OCI-LY7 (cell line): ENCODE results near the gene PYGB.

Source experiments
- CTCF ChIP-seq: fragments of 200-600 bp; sonication (generic); conservative IDR thresholded peaks from 2 replicates; pipeline ENCODE4 v1.5.1; 2014; ENCODE audit warnings: mild to moderate bottlenecking, antibody characterized with exemption, low read length, moderate library complexity, mixed read lengths
- EZH2phosphoT487 ChIP-seq: fragments of 200-600 bp; sonication (generic); IDR thresholded peaks from 2 replicates; pipeline ENCODE4 v1.6.1; 2018; ENCODE audit warnings: low read depth, borderline replicate concordance, mild to moderate bottlenecking, mixed run types, antibody characterized with exemption, low read length, moderate library complexity, mixed read lengths

GRCh38 chr20:25226433-25227316, 21.2 kb upstream of the PYGB start:
- TF ChIP-seq CTCF (no peak), EZH2phosphoT487 (no peak)
